Measurements from ENCODE around the gene COLEC11.
"Not testable (repeated sequence)": the region's sequence is repeated elsewhere in the genome, so short reads cannot be mapped to it uniquely, and the experiment has no call there.

The COLEC11 gene

DNA sequence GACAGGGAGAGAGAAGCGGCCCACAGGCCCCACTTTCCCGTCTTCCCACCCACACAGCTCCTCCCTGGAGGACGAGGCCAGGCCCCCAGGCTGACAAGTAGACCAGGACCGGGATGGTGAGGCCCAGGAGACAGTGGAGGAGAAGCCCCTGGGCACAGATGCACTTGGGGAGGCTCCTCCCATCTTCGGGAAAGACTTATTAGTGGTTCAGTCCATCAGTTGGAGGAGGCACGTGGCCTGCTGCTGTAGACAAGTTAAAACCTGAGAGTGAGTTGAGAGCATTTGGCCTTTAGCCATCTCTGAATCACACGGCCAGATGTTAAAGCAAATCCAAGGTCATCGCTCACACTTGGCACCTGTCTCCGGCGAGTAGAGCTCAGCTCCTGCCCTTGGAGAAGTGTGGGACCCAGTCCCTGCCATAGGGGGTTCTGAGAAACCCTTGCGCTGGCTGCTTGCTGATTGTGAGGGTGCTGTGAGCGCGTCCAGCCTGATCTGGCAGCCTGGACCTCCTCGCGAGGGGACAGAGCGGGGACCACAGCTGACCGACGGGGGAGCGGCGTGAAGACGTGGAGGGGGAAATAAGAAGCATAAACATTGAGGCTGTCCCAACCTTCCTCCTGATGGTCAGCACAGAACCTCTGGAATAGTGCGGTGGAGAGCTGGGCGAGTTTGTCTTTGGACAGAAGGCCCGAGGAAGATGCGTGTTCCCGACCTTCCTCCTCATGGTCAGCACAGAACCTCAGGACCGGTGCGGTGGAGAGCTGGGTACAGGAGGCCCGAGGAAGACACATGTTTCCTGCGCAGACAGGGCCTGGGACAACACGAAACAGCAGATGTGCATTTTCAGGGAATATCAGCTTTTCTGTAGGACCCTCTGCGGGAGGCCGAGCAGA is 38.4 kb downstream of the COLEC11 start:
- TF ChIP-seq, protein P1, sequence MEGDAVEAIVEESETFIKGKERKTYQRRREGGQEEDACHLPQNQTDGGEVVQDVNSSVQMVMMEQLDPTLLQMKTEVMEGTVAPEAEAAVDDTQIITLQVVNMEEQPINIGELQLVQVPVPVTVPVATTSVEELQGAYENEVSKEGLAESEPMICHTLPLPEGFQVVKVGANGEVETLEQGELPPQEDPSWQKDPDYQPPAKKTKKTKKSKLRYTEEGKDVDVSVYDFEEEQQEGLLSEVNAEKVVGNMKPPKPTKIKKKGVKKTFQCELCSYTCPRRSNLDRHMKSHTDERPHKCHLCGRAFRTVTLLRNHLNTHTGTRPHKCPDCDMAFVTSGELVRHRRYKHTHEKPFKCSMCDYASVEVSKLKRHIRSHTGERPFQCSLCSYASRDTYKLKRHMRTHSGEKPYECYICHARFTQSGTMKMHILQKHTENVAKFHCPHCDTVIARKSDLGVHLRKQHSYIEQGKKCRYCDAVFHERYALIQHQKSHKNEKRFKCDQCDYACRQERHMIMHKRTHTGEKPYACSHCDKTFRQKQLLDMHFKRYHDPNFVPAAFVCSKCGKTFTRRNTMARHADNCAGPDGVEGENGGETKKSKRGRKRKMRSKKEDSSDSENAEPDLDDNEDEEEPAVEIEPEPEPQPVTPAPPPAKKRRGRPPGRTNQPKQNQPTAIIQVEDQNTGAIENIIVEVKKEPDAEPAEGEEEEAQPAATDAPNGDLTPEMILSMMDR (IDR thresholded peaks at IDR 0.05; ENCODE audit: insufficient read depth, missing control alignments) = no peak

DNA sequence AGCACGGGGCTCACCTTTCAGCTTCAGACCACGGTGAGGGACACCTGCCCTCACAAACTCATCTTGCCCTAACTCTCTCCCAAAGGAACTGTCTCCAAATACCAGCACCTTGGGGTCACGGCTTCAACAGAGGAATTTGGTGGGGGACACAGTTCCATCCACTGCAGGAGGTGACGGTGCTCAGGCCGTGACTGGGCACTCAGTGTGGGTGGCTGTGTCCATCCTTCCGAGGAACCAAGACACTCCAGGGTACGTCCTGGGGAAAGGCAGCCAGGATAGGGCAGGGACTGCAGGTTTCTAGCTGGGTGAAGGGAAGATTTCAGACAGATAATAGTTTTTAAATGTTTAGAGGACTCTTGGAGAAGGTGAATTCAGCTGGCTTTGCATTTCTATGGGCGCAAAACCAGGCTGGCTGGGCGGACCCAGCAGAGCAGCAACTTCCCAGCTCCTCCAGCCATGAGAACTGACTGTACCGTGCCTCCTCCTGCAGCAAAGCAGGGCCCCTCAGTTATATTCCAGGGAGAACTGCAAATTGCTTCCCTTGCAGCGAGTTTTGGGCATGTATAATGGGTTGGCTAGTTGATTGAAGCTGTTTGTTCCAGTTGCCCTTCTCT is 39.2 kb downstream of the COLEC11 start:
- FAIRE-seq = no peak
- TF ChIP-seq, protein P1 (IDR thresholded peaks at IDR 0.05; ENCODE audit: insufficient read depth, missing control alignments) = no peak
- no peak for DNase-seq (ENCODE audit: insufficient read length, low spot score)

More for the DNA sequence above, 38.4 kb downstream of the COLEC11 start:
- FAIRE-seq = no peak
- DNase-seq (ENCODE audit: insufficient read length, low spot score) = no peak

DNA sequence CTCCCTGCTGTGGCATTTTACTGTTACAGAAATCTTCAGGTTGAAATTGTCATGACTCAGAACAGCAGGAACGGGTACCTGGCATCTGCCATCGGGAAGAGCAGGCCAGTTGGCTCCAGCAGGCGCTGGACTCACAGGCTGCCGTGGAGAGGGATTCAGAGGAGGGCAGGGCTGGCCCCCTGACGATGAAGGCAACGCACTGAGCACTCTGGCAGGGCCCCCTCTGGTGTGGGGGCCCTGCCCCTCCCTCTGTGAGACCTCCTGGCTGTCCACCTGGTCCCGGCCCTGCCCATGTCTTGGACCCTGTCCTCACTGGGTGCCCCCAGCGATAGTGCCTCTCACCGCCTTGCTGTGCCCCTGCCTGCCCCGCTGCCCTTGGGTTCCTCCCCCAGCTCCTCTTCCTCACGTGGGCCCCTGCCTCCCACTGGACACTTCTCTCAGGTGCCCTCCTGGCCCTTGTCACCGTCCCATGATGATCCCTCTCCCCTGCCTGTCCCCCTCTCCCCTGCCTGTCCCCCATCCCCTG is 39.7 kb downstream of the COLEC11 start:
- no peak for FAIRE-seq
- DNase-seq (ENCODE audit: insufficient read length, low spot score) = no peak
- TF ChIP-seq, protein P1 (IDR thresholded peaks at IDR 0.05; ENCODE audit: insufficient read depth, missing control alignments) = no peak

DNA sequence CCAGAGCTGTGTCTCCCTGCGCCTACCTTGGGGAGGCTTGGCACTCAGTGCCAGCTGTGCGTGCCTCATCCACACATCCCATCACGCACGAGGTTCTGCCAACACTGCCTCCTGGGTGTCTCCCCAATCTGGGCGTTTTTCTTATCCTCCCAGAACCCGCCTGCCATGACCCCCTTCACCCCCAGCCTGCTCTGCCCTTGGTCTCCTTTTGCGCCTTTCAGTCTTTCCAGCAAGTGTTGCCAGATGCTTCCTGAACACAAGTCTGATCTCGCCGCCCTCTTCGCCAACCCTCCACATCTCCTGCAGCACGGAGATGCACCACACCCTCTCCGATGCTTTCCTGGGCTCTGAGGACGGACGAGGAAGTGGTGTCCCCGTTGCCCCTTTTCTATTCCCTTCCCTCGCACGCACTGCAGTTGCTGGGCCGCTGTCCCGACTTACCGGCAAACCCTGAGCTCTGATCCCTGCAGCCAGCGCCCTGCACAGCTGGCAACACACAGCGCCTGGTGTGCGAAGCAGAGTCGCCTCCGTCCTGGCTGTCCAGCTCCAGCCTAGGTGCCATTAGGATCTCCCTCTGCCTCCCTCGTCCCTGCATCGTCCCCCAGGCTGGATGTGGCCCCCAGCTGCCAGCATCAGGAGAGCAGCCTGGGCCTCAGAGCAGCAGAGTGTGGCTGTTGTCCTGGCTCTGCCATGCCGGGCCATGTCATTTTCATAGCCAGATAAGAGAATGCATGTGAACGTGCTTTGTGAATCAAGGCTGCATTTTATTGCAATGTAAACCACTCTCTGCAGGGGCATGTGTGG is 40.5 kb downstream of the COLEC11 start:
- FAIRE-seq (no peak), DNase-seq (ENCODE audit: insufficient read length, low spot score) (no peak)

DNA sequence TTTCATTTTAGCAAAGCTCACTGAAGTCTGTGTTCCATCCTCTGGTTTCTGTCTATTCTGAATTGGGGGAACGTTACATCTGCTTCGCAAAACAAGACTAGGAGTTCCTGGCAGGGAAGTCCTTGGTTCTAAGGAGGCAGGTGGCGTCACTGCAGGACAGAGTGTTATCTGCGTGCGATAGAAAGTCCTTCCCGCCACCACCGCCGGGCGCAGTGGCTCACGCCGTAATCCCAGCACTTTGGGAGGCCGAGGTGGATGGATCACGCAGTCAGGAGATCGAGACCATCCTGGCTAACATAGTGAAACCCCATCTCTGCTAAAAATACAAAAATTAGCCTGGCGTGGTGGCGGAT is 41.0 kb downstream of the COLEC11 start:
- not testable (repeated sequence) for DNase-seq (ENCODE audit: insufficient read length, low spot score); FAIRE-seq

More for the DNA sequence above, 40.5 kb downstream of the COLEC11 start:
- TF ChIP-seq, protein P1 (IDR thresholded peaks at IDR 0.05; ENCODE audit: insufficient read depth, missing control alignments) = no peak

DNA sequence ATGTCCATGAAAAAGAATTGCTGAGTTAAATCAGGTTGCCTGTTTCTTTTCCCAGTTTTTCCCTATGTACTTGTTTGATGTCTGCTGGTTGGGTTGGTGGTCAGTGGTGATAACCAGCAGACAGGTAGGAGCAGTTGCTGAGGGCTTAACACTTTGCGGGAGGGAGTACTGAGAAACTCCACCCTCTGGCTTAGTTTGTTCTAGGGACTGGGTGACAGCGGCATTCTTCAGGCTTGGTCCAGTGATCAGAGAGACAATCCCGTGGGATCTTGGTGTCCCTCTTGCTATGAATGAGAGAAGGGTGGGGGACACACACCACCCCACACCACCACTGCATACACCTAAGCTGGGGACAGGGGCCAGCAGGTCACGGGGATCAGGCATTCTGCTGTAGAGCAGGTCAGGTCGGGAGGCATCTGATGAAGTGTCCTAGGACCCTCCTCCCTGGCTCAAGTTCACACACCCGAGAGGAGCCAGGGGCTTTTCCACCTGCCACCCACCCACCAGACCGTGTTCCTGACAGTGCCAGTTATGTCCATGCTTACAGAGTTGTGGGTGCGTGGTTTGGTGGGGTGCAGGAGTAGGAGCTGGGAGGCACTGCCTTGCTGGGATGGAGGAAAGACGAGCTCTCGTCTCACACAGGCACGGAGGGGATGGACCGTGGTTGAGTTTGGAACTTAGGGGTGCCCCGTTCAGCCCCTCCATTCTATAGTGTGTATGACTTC is 41.8 kb downstream of the COLEC11 start:
- DNase-seq (ENCODE audit: insufficient read length, low spot score) = no peak
- FAIRE-seq = no peak
- TF ChIP-seq, protein P1 (IDR thresholded peaks at IDR 0.05; ENCODE audit: insufficient read depth, missing control alignments) = no peak

DNA sequence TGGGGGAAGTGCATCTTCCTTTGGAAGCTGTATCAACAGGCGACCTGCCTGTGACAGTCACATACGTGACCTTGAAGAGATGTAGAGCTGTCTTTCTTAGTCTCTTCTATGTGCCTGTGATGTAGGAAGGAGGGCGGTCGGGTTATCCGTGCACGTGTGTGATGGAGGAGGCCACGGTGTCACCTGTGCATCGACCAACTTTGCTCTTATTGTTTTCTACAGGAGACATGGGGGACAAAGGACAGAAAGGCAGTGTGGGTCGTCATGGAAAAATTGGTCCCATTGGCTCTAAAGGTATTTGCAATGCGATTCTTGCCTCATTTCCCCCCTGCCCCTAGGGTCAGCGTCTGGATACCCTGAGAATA is 42.4 kb downstream of the COLEC11 start:
- no peak for DNase-seq (ENCODE audit: insufficient read length, low spot score)
- FAIRE-seq = no peak
- TF ChIP-seq, protein P1 (IDR thresholded peaks at IDR 0.05; ENCODE audit: insufficient read depth, missing control alignments) = no peak

Measured in D721Med (cell line).